A549 treated with GW870086 at 1 μM for 4 hours (cell line): ENCODE measurements around the gene FBXO31. TPM values are rescaled to one million over a fixed set of nuclear protein-coding genes. Genes with fewer than 3 reads are reported as not detected.

Experiments used
- total RNA-seq: library from RNA; stranded (reverse); fragments of 200-300 nt; extraction: Qiagen RNA extraction; gene quantifications from 5 replicates; pipeline ENCODE4 v1.2.3, GENCODE V29; 2022; ENCODE audit warnings: low read depth

FBXO31 gene, protein sequence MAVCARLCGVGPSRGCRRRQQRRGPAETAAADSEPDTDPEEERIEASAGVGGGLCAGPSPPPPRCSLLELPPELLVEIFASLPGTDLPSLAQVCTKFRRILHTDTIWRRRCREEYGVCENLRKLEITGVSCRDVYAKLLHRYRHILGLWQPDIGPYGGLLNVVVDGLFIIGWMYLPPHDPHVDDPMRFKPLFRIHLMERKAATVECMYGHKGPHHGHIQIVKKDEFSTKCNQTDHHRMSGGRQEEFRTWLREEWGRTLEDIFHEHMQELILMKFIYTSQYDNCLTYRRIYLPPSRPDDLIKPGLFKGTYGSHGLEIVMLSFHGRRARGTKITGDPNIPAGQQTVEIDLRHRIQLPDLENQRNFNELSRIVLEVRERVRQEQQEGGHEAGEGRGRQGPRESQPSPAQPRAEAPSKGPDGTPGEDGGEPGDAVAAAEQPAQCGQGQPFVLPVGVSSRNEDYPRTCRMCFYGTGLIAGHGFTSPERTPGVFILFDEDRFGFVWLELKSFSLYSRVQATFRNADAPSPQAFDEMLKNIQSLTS
- total RNA-seq, result 16.6 to 26.1 TPM (median 24.9 TPM) in 5 replicates

DNA sequence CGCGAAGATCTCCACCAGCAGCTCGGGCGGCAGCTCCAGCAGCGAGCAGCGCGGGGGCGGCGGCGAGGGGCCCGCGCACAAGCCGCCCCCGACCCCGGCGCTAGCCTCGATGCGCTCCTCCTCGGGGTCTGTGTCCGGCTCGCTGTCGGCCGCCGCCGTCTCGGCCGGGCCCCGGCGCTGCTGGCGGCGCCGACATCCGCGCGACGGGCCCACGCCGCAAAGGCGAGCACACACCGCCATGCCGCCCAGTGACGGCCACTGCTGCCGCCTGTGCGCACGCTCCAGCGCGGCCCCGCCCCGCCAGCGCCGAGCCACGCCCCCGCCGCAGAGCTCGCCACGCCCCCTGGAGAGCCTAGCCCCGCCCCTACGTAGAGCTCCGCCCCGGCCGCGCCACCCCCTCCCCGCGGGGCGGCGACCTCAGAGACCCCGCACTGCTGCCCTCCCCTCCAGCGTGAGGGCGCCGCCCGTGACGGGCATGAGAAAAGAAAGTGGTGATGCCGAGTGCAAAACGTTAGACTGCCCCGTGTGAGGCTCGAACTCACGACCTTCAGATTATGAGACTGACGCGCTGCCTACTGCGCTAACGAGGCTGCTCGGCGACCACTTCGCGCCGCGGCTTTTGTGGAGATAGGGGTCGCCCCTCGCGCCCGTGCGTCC lies at the start of gene FBXO31:
Gene FBXO31, minus strand, starts transcription at position 272 of the 657 bp plus-strand sequence. Its CDS starts 32 bp downstream, at position 240.

DNA sequence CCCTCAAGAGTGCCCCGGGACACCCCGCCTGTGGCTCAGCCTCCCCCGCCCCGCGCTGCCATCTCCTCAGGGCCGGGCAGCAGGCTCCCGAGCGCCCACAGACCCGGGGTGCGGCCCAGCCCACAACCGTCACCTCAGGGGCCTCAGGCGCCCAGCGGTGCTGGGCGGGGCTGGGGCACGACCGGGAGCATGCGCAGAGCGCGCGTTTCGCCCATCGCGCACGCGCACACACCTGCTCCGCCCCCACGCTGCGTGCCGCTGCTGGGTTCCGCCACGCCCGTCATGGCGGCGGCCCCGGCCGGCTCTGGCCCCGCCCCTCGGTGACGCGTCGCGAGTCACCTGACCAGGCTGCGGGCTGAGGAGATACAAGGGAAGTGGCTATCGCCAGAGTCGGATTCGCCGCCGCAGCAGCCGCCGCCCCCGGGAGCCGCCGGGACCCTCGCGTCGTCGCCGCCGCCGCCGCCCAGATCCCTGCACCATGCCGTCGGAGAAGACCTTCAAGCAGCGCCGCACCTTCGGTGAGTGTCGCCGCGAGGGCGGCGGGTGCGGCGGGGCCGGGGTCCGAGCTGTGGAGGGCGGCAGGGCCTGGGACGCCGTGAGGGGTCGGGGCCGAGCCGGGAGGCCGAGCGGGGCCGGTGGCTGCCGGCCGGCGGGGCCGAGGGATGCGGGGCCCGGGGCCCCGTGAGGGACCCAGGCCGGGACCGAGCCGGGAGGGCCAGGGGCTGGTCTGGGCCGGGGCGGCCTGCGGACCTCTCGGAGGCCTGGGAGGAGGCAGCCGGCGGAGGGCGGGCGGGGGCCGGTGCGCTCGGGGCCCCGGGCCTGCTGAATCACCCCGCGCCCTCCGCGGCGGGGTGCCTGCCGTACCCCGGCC lies 8.6 kb upstream of the FBXO31 start, which contains the start of gene MAP1LC3B:
Gene MAP1LC3B, plus strand, starts transcription at position 387 of the 871 bp plus-strand sequence. Its CDS starts 92 bp downstream, at position 479.

GRCh38 chr16:87316923-87317749 lies 66.4 kb downstream of the FBXO31 start, which contains the start of gene C16orf95:
TSS of gene C16orf95 (minus strand) at chr16:87317392. CDS start at chr16:87317242, 150 bp downstream.

Other genes with a start within 250 kb of the FBXO31 start
- 4.9 to 7.8 TPM (median 6.2 TPM) in 5 replicates for gene C16orf95, start 66.4 kb downstream of the FBXO31 start, total RNA-seq
- 79.3 to 100 TPM (median 83.2 TPM) in 5 replicates for gene MAP1LC3B, start 8.6 kb upstream of the FBXO31 start, total RNA-seq
- 6.9 to 9.0 TPM (median 8.2 TPM) in 5 replicates for gene ZCCHC14, start 109.2 kb upstream of the FBXO31 start, total RNA-seq
- 1.3 to 2.2 TPM (median 1.9 TPM) in 5 replicates for gene JPH3, start 218.7 kb upstream of the FBXO31 start, total RNA-seq